B cell (primary cell): ENCODE results near the gene ANKRD13D.

Experiments
- CTCF ChIP-seq: fragments of 200-600 bp; IDR thresholded peaks from one replicate; pipeline ENCODE4 v1.8.0; 2022; ENCODE audit warnings: antibody characterized with exemption, mild to moderate bottlenecking
- EZH2 ChIP-seq: IDR thresholded peaks from 2 replicates; pipeline ENCODE4 v1.6.1; 2012; ENCODE audit warnings: borderline replicate concordance, low read depth, mild to moderate bottlenecking, moderate library complexity, low read length; ENCODE audit not compliant: insufficient read depth, poor library complexity, severe bottlenecking

GRCh38 chr11:67289651-67290479 is 762 bp downstream of the ANKRD13D start:
- TF ChIP-seq CTCF (no peak), EZH2 (no peak)
